ENCODE measurements around the gene RANBP17.

RANBP17 gene

GRCh38 chr5:170844651-170845050, 17.2 kb upstream of the RANBP17 start:
- DNase-seq, result no peak
- Mint-ChIP-seq H3K36me3 (ENCODE audit: low read depth) (no peaks in the 10 kb centered on the region), H3K4me1 (no peaks in the 10 kb centered on the region), H3K27ac (no peak overlapping the region), H3K27me3 (ENCODE audit: low read depth, poor library complexity) (peaks cover 4% of the 10 kb centered on the region), H3K9me3 (peaks cover 3% of the 10 kb centered on the region), H3K4me3 (no peak overlapping the region)
- TF ChIP-seq, protein P1, sequence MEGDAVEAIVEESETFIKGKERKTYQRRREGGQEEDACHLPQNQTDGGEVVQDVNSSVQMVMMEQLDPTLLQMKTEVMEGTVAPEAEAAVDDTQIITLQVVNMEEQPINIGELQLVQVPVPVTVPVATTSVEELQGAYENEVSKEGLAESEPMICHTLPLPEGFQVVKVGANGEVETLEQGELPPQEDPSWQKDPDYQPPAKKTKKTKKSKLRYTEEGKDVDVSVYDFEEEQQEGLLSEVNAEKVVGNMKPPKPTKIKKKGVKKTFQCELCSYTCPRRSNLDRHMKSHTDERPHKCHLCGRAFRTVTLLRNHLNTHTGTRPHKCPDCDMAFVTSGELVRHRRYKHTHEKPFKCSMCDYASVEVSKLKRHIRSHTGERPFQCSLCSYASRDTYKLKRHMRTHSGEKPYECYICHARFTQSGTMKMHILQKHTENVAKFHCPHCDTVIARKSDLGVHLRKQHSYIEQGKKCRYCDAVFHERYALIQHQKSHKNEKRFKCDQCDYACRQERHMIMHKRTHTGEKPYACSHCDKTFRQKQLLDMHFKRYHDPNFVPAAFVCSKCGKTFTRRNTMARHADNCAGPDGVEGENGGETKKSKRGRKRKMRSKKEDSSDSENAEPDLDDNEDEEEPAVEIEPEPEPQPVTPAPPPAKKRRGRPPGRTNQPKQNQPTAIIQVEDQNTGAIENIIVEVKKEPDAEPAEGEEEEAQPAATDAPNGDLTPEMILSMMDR (IDR thresholded peaks at IDR 0.05), result no peak

DNA sequence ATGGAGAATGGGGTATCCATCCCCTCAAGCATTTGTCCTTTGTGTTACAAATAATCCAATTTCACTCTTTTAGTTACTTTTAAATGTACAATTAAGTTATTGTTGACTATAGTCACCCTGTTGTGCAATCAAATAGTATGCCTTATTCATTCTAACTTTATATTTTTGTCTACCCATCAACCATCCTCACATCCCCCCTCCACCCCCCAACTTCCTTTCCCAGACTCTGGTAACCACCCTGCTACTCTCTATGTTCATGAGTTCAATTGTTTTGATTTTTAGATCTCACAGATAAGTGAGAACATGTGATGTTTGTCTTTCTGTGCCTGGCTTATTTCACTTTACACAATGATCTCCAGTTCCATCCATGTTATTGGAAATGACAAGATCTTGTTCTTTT, 15.4 kb upstream of the RANBP17 start:
- Mint-ChIP-seq H3K27me3 (ENCODE audit: low read depth, poor library complexity) (peaks cover 4% of the 10 kb centered on the region), H3K4me1 (no peaks in the 10 kb centered on the region)
- TF ChIP-seq, protein P1 (IDR thresholded peaks at IDR 0.05), result no peak

GRCh38 chr5:170846846-170847245, 15.0 kb upstream of the RANBP17 start:
- no peak for DNase-seq
- Mint-ChIP-seq H3K36me3 (ENCODE audit: low read depth) (no peaks in the 10 kb centered on the region), H3K9me3 (peaks cover 3% of the 10 kb centered on the region), H3K4me3 (no peak overlapping the region), H3K27ac (no peak overlapping the region), H3K27me3 (ENCODE audit: low read depth, poor library complexity) (peaks cover 4% of the 10 kb centered on the region), H3K4me1 (no peaks in the 10 kb centered on the region)
- TF ChIP-seq, protein P1 (IDR thresholded peaks at IDR 0.05), result no peak

More for the DNA sequence above, 15.4 kb upstream of the RANBP17 start:
- DNase-seq, result no peak
- no peak overlapping the region for H3K27ac Mint-ChIP-seq
- H3K4me3 Mint-ChIP-seq, result no peak overlapping the region
- H3K9me3 Mint-ChIP-seq, result peaks cover 3% of the 10 kb centered on the region
- no peaks in the 10 kb centered on the region for H3K36me3 Mint-ChIP-seq (ENCODE audit: low read depth)

DNA sequence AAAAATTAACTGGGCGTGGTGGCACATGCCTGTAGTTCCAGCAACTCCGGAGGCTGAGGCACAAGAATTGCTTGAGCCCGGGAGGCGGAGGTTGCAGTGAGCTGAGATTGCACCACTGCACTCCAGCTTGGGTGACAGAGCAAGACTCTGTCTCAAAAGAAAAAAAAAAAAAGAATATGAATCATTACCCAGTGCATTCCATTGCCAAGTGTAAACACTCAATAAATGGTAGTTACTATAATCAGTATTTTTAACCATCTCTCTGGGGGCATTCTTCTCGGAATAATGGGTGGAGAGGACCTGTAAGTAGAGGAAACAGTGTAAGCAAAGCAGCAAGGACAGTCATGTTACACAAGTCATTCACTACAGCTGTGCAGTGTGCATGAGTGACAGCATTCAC, 13.8 kb upstream of the RANBP17 start:
- TF ChIP-seq, protein P1 (IDR thresholded peaks at IDR 0.05), result no peak
- peaks cover 3% of the 10 kb centered on the region for H3K9me3 Mint-ChIP-seq
- peaks cover 7% of the 10 kb centered on the region for H3K27me3 Mint-ChIP-seq (ENCODE audit: low read depth, poor library complexity)
- no peaks in the 10 kb centered on the region for H3K36me3 Mint-ChIP-seq (ENCODE audit: low read depth)
- H3K4me1 Mint-ChIP-seq, result no peaks in the 10 kb centered on the region
- no peak overlapping the region for H3K27ac Mint-ChIP-seq
- no peak overlapping the region for H3K4me3 Mint-ChIP-seq
- DNase-seq, result no peak

- Mint-ChIP-seq H3K9me3 (peaks cover 3% of the 10 kb centered on the region), H3K4me3 (no peak overlapping the region), H3K36me3 (ENCODE audit: low read depth) (no peaks in the 10 kb centered on the region), H3K27ac (no peak overlapping the region), H3K4me1 (no peaks in the 10 kb centered on the region), H3K27me3 (ENCODE audit: low read depth, poor library complexity) (peaks cover 7% of the 10 kb centered on the region)
- TF ChIP-seq, protein P1 (IDR thresholded peaks at IDR 0.05), result no peak
- DNase-seq, result no peak
Observed at GRCh38 chr5:170849374-170849773, 12.4 kb upstream of the RANBP17 start.

GRCh38 chr5:170854566-170854965, 7.3 kb upstream of the RANBP17 start:
- Mint-ChIP-seq H3K27ac (no peak overlapping the region), H3K27me3 (ENCODE audit: low read depth, poor library complexity) (peaks cover 3% of the 10 kb centered on the region), H3K36me3 (ENCODE audit: low read depth) (peaks cover 10% of the 10 kb centered on the region), H3K4me3 (no peak overlapping the region), H3K4me1 (no peaks in the 10 kb centered on the region), H3K9me3 (peaks cover 17% of the 10 kb centered on the region)
- no peak for DNase-seq
- TF ChIP-seq, protein P1 (IDR thresholded peaks at IDR 0.05), result no peak

Measured in nephron progenitor cell (in vitro differentiated cells).